ENCODE measurements around the gene KLC4.

Gene KLC4

DNA sequence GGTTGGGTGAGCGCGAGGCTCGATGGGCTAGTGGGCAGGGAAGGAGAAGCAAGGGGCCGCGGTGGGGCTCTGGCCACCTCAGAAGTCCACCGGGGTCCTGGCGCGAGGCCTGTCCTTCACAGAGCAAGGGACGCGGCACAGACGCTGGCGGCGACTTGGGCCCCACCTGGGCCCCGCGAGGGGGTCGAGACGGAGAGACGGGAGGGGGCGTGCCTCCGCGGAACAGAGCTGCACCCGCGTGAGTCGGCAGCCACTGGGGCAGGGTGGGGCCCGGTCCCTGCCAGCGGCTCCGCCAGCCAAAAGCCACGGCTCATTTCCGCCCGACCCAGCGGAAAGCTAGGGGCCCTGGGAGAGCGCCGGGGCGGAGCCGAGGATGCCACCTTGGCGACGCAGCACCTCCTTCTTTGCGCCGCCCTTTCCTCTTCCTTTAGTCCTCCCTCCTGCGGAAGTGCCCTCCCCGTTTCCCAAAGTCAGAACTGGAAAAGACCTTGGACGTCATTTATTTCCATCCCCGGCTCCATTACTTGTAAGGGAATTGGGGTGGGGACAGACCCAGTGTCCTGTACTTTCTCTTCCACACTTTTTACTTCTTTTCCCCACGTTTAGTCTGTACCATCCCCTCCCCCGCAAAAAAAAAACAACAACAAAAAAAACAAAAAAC is 5.8 kb upstream of the KLC4 start, which contains the start of gene CUL7:
TSS of gene CUL7 (minus strand) at position 307 of the 661 bp plus-strand sequence. CDS start 1,063 bp downstream, outside the sequence.
- H3K4me1 ChIP-seq (ENCODE audit: insufficient read depth, low read length): peaks cover 10% of the 10 kb centered on the region; the same call in 1 of the 2 replicates
- 3% methylated on average over 43 of the region's 45 CpGs for WGBS
- H3K9ac ChIP-seq (ENCODE audit: low read depth, low read length): peak within 1 kb of the TSS; percentile 92
- H3K36me3 ChIP-seq (ENCODE audit: insufficient read depth, low read length): peaks cover 46% of the 10 kb centered on the region
- peak within 1 kb of the TSS; percentile 84 for H3K27ac ChIP-seq (ENCODE audit: low read depth, low read length)
- H3K9me3 ChIP-seq (ENCODE audit: insufficient read depth, low read depth, low read length): no peaks in the 10 kb centered on the region
- no peaks in the 10 kb centered on the region for H3K27me3 ChIP-seq (ENCODE audit: insufficient read depth, low read length)
- H3K4me3 ChIP-seq (ENCODE audit: low read length): peak within 1 kb of the TSS; percentile 73

DNA sequence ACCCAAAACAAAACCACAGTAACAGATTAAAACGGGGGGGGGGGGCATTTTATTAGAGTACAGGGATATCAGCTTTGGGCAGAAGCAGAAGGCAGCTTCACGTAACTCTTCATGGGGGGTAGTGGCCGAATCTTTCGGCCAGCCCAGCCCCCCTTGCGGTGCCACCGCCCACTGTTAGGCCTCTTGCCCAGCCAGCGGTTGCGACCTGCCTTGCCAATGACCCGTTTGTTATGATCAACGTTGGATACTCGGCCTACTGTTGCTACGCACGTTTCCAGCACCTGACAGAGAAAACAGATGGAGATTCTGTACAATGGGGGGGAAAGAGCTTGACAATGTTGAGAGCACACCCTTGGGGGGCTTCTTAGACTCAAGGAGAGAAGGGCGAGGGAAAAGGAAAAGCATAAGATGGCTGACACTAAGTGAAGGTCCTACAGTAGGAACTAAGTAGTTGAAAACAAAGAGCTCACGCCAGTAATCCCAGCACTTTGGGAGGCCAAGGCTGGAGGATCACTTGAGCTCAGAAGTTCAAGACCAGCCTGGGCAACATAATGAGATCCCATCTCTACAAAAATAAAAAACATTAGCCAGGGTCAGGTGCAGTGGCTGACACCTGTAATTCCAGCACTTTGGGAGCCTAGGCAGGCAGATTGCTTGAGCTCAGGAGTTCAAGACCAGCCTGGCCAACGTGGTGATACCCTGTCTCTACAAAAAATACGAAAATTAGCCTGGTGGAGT is 5.1 kb upstream of the KLC4 start:
- 84% methylated on average over 17 of the region's 17 CpGs for WGBS
- H3K4me3 ChIP-seq (ENCODE audit: low read length): peak overlapping the region; percentile 73
- peaks cover 40% of the 10 kb centered on the region for H3K36me3 ChIP-seq (ENCODE audit: insufficient read depth, low read length)
- no peaks in the 10 kb centered on the region for H3K27me3 ChIP-seq (ENCODE audit: insufficient read depth, low read length)
- H3K4me1 ChIP-seq (ENCODE audit: insufficient read depth, low read length): peaks cover 10% of the 10 kb centered on the region; the same call in 1 of the 2 replicates
- H3K9ac ChIP-seq (ENCODE audit: low read depth, low read length): 0 out of 2 replicates have a peak overlapping the region, but pooled peaks have one; percentile 92
- H3K27ac ChIP-seq (ENCODE audit: low read depth, low read length): peak overlapping the region; percentile 84; the same call in 1 of the 2 replicates
- no peaks in the 10 kb centered on the region for H3K9me3 ChIP-seq (ENCODE audit: insufficient read depth, low read depth, low read length)

DNA sequence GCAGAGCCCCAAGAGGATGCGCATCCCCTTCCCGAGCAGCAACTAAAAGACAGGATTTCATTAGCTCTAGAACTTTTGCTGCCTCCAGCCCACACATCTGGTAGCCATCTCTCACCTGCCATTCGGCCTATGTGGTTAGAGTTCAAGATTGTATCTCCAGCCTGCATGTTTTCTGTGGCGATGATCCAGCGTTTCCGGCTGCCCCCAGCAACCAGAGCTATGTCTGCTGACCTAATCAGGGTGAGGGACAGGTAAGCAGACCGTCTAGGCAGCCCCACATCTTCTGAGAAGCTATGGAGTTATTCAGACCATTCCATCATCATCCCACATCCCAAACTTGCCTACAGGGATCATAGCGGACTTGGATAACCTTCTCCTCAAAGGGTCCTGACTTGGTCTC is 3.5 kb upstream of the KLC4 start:
- Histone ChIP-seq H3K4me3 (ENCODE audit: low read length) (no peak overlapping the region), H3K27me3 (ENCODE audit: insufficient read depth, low read length) (no peaks in the 10 kb centered on the region), H3K4me1 (ENCODE audit: insufficient read depth, low read length) (peaks cover 13% of the 10 kb centered on the region; the same call in 1 of the 2 replicates), H3K9me3 (ENCODE audit: insufficient read depth, low read depth, low read length) (no peaks in the 10 kb centered on the region), H3K36me3 (ENCODE audit: insufficient read depth, low read length) (peaks cover 31% of the 10 kb centered on the region), H3K9ac (ENCODE audit: low read depth, low read length) (no peak overlapping the region), H3K27ac (ENCODE audit: low read depth, low read length) (no peak overlapping the region)
- 92% methylated on average over 8 of the region's 8 CpGs for WGBS

DNA sequence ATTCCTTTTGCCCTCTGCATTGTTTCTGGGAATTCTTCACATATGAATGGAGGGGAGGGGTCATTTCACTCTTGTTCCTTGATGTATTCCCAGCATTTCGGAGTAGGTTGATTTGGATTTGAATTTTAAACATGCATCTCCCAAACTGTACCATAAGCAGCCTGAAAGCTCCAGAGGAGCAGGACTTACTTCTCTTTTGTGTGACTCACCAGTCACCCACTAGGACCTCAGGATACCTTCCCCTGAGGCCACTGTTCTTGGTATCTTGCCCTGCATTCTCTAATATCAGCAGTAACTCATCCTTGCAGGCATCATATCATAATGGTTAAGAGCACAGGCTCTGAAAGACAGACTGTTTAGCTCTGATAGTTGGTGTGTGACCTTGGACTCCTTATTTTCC is 900 bp upstream of the KLC4 start:
- H3K27ac ChIP-seq (ENCODE audit: low read depth, low read length): no peak overlapping the region
- peak overlapping the region; percentile 92 for H3K9ac ChIP-seq (ENCODE audit: low read depth, low read length)
- H3K36me3 ChIP-seq (ENCODE audit: insufficient read depth, low read length): peaks cover 30% of the 10 kb centered on the region
- H3K9me3 ChIP-seq (ENCODE audit: insufficient read depth, low read depth, low read length): no peaks in the 10 kb centered on the region
- peak overlapping the region; percentile 92 for H3K4me3 ChIP-seq (ENCODE audit: low read length)
- WGBS: 100% methylated on average over 1 of the region's 1 CpG
- no peaks in the 10 kb centered on the region for H3K27me3 ChIP-seq (ENCODE audit: insufficient read depth, low read length)
- H3K4me1 ChIP-seq (ENCODE audit: insufficient read depth, low read length): peaks cover 13% of the 10 kb centered on the region; the same call in 1 of the 2 replicates

DNA sequence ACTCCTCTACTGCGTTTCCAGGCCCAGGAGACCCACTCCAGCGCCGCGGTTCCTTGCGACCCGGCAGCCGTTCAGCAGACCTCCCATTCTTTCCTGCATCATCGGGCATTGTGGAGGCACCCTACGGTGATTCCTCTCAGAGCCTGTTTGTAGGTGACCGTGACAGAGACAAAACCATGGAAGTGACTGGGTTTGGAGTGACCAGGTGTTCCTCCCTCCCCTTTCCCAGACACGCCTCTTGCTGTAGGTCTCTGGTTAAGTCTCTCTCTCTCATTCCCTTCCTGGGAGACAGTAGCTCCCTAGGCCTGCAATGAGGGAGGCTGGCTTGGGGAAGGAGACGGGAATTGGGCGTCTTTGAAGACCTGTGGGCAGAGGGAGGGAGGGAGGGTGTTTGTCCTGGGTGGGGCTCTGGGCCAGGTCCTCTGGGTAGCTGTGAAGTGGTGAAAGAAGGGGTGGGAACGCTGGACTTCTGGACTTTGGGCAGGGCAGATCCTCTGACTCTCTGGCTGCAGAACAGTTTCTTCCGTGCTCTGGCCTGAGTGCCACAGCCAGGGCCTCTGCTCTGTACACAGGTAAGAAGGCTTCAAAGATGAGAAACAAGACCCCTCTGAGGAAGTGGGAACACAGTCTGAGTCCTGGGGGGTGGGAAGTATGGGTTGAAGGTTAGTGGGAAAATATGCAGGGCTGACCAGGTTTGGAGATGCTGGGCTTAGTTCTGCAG is 763 bp downstream of the KLC4 start:
- Histone ChIP-seq H3K27me3 (ENCODE audit: insufficient read depth, low read length) (no peaks in the 10 kb centered on the region), H3K9ac (ENCODE audit: low read depth, low read length) (peak overlapping the region; percentile 81), H3K9me3 (ENCODE audit: insufficient read depth, low read depth, low read length) (no peaks in the 10 kb centered on the region), H3K4me1 (ENCODE audit: insufficient read depth, low read length) (peaks cover 8% of the 10 kb centered on the region; the same call in 1 of the 2 replicates), H3K36me3 (ENCODE audit: insufficient read depth, low read length) (peaks cover 28% of the 10 kb centered on the region), H3K4me3 (ENCODE audit: low read length) (peak overlapping the region; percentile 92), H3K27ac (ENCODE audit: low read depth, low read length) (peak overlapping the region; percentile 83)
- 14% methylated on average over 14 of the region's 15 CpGs for WGBS

DNA sequence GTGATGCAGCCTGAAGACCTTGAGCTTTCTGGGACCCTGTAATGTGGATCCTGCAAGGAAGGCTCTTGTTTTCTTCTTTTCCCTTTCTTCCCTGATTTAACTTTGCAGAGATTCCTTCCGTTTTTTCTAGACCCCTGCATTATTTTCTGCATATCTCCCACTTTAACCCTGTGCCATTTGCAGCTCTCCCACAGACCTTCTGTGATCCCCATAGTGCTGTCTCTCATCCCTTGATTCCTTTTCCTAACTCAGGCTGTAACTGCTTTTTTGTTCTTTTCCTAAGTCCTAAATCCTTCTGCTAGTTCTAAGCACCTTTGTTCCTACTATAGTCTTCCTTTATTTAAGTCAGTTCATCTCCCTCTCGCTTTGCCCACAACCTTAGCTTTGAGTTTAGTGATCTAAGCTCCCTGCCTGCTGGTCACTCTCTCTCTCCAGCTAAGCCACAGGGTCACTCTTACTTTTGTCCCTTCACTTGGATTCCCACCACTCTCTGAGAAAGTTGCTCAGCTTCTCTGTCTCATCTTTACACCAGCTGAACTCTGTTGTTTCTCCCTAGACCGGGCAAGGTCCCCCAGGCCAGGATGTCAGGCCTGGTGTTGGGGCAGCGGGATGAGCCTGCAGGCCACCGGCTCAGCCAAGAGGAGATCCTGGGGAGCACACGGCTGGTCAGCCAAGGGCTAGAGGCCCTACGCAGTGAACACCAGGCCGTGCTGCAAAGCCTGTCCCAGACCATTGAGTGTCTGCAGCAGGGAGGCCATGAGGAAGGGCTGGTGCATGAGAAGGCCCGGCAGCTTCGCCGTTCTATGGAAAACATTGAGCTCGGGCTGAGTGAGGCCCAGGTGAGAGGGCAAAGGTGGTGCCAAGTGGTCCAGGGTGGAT is 1.6 kb downstream of the KLC4 start:
- H3K27me3 ChIP-seq (ENCODE audit: insufficient read depth, low read length): no peaks in the 10 kb centered on the region
- peaks cover 8% of the 10 kb centered on the region; the same call in 1 of the 2 replicates for H3K4me1 ChIP-seq (ENCODE audit: insufficient read depth, low read length)
- no peak overlapping the region for H3K9ac ChIP-seq (ENCODE audit: low read depth, low read length)
- H3K9me3 ChIP-seq (ENCODE audit: insufficient read depth, low read depth, low read length): no peaks in the 10 kb centered on the region
- no peak overlapping the region for H3K27ac ChIP-seq (ENCODE audit: low read depth, low read length)
- peaks cover 26% of the 10 kb centered on the region for H3K36me3 ChIP-seq (ENCODE audit: insufficient read depth, low read length)
- peak overlapping the region; percentile 92 for H3K4me3 ChIP-seq (ENCODE audit: low read length)
- WGBS: 91% methylated on average over 12 of the region's 12 CpGs

DNA sequence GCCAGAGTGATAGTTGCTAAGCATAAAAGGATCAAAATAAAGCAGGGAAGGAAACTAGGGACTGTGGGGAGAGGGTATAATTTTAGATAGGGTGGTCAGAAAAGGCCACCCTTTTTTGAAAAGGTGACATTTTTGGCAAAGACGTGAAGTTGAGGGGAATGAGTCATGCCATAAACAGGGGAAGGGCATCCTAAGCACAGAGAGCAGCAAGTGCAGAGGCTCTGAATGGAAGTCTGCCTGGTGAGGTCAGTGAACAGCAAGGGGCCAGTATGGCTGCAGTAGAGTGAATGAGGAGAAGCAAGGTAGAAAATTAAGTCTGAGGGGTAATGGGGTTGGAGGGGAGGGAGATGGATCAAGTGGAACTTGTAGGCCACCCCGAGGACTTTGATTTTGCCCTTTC is 2.4 kb downstream of the KLC4 start:
- H3K36me3 ChIP-seq (ENCODE audit: insufficient read depth, low read length): peaks cover 20% of the 10 kb centered on the region
- H3K4me1 ChIP-seq (ENCODE audit: insufficient read depth, low read length): peaks cover 8% of the 10 kb centered on the region; the same call in 1 of the 2 replicates
- no peak overlapping the region for H3K4me3 ChIP-seq (ENCODE audit: low read length)
- no peaks in the 10 kb centered on the region for H3K9me3 ChIP-seq (ENCODE audit: insufficient read depth, low read depth, low read length)
- H3K27ac ChIP-seq (ENCODE audit: low read depth, low read length): no peak overlapping the region
- 78% methylated on average over 2 of the region's 2 CpGs for WGBS
- H3K27me3 ChIP-seq (ENCODE audit: insufficient read depth, low read length): no peaks in the 10 kb centered on the region
- H3K9ac ChIP-seq (ENCODE audit: low read depth, low read length): no peak overlapping the region

DNA sequence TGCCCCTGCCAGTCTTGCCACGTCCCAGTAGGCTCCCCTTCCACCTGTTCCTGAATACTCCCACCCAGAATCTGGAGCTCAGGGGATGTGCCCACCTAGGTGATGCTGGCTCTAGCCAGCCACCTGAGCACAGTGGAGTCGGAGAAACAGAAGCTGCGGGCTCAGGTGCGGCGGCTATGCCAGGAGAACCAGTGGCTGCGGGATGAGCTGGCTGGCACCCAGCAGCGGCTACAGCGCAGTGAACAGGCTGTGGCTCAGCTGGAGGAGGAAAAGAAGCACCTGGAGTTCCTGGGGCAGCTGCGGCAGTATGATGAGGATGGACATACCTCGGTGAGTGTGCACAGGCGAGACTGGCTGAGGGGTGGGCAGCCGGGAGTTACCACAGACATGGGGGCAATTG is 3.4 kb downstream of the KLC4 start:
- Histone ChIP-seq H3K4me3 (ENCODE audit: low read length) (no peak overlapping the region), H3K36me3 (ENCODE audit: insufficient read depth, low read length) (peaks cover 14% of the 10 kb centered on the region), H3K9ac (ENCODE audit: low read depth, low read length) (no peak overlapping the region), H3K27ac (ENCODE audit: low read depth, low read length) (no peak overlapping the region), H3K9me3 (ENCODE audit: insufficient read depth, low read depth, low read length) (no peaks in the 10 kb centered on the region), H3K27me3 (ENCODE audit: insufficient read depth, low read length) (no peaks in the 10 kb centered on the region), H3K4me1 (ENCODE audit: insufficient read depth, low read length) (peaks cover 8% of the 10 kb centered on the region; the same call in 1 of the 2 replicates)
- 96% methylated on average over 12 of the region's 12 CpGs for WGBS

DNA sequence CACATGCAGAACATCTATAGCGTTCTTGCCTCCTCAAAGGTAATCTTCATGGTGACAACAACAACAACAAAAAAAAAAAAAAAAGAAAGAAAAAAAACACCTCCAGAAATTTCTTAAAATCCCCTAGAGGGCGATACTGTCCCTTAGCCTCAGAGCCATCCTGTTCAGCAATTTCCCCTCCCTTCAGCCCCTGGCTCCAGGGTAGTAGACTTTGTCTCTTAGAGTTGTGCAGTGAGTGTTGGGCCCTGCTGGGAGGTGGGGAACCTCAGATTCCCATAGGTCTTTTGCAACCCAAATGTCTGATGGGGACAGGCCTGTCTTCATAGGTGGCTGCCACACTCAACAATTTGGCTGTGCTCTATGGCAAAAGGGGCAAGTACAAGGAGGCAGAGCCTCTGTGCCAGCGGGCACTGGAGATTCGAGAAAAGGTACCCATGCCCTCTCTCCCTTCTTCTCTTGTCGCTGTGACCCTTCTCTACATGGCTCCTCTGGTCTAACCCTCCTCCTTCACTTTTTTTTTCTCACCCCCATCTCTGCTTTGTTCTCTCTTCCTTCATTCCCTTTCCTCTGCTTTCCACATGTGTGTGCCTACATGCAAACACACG is 10.7 kb downstream of the KLC4 start:
- Histone ChIP-seq H3K36me3 (ENCODE audit: insufficient read depth, low read length) (peaks cover 9% of the 10 kb centered on the region), H3K27ac (ENCODE audit: low read depth, low read length) (no peak overlapping the region), H3K9ac (ENCODE audit: low read depth, low read length) (no peak overlapping the region), H3K27me3 (ENCODE audit: insufficient read depth, low read length) (no peaks in the 10 kb centered on the region), H3K9me3 (ENCODE audit: insufficient read depth, low read depth, low read length) (no peaks in the 10 kb centered on the region), H3K4me1 (ENCODE audit: insufficient read depth, low read length) (peaks cover 9% of the 10 kb centered on the region), H3K4me3 (ENCODE audit: low read length) (no peak overlapping the region)
- 65% methylated on average over 5 of the region's 6 CpGs for WGBS
